ENCODE data around the gene LSS.

LSS gene

DNA sequence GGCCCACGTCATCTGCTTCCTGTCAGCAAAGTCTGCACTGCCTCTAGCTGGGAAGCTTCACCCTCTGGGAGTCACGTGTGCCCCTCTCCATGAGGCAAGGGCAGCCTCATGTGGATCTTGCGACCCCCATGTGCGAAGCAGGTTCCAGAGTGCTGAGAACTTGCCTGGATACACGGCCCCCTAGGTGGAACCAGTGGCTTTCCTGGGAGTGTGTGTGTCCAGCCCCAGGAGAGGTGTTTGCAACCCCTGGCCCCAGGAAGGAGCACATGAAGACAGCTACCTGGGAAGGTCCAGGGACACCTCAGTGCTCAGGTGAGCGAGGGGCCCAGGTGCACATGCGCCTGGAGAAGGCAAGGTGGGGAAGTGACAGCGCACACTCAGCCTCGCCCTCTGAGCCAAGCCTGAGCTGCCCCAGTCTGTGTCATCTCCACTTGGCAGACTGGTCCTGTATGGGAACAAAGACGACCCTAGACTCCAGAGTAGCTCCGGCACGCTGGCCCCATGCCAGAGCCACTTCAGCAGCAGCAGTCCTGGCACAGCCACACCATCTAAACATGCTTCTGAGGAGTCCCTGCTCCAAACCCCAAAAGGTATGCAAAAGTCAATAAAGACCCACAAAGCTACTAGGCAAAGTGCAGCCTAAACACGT, 8.9 kb downstream of the LSS start:
- peak in 7 of 51 donors; percentile 15 to 60 (median 27) for DNase-seq

DNA sequence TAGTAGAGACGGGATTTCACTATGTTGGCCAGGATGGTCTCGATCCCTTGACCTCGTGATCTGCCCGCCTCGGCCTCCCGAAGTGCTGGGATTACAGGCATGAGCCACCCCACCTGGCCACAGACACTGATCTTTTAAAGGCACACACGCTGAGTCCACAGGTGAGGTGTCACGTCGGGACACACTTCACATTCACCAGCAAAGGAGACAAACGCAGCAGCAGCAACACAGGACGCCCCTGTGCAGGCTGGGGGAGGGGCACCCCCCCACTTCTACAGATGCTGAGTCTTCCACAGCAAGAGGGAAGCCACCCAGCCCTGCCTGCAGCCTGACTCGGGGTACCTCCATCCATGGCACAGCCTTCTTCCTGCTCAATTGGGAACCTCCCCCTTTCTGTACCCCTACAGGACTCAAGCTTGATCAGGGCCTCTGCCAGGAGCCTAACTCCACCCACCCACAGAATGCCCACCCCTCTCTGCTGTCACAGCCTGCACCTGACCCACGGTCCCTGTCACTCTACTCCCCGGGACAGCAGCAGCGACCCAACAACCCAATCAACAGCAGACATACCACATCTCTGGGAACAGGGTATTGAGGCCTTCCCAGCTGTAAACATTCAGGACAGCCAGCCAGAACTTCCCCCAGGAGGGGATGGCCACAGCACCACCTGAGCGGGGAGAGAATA, 9.5 kb downstream of the LSS start:
- no peak for DNase-seq

DNA sequence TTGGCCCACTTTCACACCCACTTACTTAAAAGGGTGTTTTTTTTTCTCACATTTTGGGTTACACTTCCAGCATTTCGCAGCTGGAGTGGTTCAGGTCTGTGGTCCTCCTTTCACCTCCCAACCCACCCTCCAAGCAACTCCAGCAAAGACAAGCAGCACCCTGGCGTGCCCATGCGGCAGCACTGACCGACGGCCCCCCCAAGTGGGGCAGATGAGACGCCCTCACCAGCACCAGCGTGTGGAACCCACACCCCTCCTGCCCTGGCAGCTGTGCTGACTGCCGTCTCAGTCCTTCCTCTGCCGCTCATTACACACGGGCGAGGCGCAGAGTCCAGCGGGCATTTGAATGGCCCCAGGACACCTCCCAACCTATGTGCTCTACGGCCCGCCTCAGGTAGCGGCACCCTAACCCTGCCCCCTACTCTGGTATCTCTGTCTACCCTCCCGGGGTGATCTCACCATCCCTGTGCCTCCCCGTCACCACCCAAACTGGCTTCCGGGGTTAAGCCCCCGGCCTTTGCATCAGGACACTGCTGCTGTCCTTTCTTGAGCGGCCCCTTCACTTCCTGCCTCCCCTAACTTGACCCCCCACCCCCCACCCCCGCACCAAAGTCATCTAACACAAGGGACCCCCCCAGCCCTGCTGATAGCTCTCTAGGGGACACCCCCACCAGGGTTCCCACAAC, 10.9 kb downstream of the LSS start:
- DNase-seq: no peak

DNA sequence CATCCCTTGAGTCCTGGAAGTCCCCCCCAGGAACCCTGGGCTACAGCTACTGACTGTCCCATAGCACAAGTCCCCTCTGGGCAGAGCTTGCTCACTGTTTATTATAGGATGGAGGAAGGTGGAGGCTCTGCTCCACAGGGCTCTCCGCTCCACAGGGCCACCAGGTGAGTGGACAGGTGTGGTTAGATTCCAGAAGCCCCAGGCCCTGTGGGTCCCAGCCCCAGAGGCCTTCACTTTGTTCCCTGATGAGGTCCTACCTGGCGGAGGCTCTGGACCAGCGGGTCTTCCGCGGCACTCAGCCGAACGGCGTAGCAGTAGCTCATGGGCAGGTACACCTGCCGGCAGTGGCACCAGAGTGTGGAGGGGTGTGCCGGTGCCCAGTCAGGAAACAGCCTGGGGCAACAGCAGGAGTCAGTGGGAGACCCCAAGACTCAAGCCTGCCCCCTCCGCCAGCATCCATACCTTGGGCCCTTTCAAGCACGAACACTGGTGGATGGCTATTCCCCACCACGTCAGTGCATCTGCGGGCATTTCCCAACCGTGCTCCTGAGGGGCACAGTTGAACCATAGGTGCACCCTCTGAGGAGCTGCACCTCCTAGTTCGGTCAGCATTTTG, 12.3 kb downstream of the LSS start:
- no peak for DNase-seq

DNA sequence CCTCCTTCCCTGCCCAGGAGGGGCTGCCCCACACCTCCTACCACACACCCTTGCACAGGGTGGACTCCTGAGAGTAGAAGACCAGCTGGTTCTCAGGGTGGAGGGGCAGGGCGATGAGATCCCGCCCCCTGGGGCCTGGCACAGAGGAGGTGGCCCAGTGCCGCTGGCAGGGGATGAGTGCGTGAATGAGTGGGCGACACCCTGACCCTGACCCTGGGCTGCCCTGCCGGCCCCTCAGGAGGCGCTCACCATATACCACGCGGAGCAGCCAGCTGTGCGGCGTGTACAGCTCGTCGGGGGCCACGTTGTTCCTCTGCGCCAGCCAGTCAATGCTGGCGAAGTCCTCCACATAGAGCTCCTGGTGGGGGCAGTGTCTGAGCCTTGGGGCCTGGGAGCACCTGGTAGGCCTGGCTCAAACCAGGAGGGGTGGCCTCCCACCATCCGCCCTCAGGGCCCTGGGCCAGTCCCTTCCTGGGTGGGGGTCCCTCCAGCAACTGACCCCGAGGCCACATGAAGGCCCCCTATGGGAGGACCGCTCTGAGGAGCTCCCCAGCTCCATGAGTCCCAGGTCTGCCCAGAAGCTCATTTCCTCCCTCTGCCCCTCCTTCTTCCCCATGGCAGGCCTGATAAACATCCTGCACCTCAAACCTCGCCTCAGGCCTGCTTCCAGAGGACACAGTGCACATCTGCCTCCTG, 13.0 kb downstream of the LSS start:
- DNase-seq: no peak

DNA sequence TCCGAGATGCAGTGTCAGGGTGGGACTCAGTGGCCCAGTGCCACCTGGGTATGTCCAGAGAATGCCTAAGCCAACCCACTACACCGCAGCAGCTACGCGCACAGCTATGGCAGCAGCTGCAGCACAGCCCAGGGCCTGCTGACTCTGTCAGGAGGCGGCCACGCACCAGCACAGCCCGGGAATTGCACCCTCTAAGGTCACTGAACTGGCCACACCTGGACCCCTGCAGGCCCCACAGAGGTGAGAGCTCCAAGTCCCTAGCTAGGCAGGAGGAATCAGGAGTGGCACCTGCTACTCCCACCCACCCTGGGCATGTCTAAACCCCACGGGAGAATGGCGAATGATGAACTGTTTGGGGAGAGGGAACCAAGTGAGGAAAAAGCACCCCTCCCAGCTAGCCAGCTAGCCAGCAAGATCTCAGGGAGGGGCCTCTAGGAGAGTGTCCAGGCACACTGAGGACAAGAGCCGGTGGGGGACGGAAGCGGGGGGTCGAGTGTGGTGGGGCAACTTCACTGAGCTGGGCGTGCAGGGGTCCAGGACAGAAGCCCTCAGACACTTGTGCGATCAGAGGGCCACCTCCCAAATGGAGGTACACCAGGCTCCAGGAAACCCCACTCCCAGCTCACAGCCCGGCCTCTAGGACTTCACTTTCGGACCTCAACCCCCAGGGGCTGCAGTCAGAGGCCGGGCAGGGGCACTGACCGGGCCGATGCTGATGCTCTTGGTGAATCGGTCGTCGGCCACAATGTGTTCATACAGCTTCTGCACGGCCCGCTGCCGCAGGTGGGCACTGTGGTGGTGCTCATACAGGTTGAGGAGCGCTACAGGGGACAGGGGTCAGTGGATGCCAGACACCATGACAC, 13.9 kb downstream of the LSS start:
- no peak for DNase-seq

DNA sequence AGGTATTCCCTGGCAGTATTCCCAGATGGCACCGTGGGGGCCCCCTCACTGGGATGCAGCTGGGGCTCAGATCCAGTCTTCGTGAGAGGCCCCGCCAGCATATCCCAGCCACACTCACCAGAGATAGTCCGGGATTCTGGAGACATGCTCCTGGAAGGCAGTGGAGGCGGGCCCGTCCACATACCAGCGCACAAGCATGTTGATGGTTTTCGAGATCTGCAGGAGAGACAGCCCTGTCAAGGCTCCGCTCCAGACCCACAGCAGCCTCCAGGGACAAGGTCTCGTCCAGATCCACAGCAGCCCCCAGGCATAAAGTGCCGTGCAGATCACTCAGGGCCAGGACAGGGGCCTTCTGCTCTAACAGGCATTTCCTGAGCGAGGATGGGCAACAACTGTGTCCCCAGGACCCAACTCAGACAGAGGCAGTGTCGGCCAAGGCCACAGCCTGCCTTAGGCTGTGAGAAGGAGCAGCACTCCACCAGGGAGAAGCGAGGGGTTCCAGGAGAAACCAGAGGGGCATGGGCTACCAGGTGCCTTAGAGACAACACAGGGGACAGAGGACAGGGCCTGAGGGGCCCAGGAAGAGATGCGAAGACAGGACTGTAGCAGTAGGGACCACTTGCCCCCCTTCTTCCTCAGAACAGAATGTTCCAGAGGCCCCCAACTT, 14.8 kb downstream of the LSS start:
- DNase-seq: no peak

DNA sequence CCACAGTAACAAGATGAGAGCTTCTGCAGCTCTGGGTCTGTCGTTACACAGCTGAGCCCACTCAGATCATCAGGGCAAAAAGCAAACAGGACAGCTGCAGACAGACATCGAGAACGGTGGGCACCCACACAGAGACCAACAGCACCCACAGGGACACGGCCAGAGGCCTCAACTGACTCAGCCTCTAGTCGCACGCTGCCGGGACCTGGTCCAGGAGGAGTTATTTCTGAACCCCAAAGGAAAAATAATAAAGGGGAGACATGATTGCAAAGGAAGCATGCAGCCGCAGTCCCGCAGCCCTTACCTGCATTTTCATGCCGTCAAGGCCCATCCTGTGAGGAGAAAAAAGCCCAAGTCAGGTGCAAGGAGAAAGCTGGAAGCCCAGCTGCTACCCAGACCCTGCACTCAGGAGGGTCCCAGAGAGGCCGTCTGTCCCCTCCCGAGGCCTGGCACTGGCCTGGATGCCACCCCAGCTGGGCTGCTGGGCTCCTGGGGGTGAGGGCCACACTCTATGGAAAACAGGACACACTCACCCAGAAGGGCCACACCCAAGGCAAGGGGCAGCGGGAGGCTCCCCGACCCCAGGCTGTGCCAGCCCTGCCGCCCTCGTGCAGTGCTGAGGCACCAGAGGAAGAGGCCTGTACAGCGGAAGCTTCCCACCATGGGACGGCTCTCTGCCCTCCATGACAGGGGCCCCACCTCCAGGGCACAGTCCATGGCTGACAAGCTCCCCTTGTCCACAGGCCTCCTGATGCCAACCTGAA, 15.7 kb downstream of the LSS start:
- DNase-seq: no peak

DNA sequence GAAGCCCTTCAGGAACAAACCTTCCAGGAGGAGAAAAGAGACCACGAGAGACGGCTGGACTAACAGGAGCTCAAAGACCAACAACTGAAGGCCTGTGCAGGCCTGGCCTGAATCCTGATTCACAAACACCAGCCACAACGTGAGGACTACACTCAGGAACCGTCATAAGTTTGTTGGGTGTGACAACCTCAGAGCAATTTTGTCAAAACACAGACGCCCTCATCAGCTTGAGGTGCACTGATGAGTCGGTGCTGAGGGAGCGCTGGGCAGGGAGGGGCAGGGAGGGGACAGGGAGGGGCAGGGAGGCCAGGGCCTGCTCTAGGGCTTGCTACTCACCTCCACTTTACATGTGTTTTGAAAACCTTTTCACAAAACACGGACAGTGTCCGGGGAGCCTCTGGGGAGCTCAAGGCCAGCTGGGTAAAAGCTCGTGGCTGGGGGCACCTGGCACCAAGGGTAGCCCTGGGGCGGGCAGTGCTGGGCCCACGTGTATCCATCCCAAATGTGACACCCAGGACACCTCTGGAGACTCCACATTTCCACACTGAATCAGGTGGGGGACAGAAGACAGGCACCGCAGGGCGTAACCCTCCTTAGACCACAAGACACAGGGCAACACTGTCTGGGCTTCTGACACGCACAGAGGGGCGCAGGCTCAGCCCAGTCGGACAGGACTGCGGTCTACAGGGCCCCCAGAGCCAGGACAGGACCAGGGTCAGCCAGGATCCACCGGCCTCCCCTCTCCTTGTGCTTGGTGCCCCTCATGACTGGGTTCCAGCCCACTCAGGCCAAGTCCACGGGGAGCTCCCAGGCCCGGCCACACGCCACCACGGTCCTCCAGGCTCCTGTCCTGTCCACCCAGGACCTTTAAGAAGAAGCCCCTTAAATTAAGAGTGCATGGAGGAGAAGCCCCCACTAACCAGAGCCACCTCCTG, 16.5 kb downstream of the LSS start:
- DNase-seq: no peak

DNA sequence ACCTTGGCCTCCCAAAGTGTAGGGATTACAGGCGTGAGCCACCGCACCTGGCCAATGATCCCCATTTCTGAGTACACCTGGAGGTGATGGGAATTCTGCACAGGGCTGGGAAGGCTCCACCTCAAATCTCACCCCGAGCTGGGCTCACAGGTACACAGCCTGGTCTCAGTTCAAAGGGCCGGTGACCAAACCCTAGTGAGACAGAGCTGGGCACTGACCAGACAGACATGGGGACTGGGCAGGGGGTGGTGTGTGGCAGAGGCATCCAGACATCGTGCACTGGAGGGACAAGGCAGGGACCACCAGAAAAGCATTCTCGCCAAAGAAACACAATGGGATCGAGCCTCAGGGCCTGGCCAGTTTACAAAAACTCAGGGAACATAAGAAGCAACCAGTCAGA, 17.2 kb downstream of the LSS start:
- no peak for DNase-seq

DNA sequence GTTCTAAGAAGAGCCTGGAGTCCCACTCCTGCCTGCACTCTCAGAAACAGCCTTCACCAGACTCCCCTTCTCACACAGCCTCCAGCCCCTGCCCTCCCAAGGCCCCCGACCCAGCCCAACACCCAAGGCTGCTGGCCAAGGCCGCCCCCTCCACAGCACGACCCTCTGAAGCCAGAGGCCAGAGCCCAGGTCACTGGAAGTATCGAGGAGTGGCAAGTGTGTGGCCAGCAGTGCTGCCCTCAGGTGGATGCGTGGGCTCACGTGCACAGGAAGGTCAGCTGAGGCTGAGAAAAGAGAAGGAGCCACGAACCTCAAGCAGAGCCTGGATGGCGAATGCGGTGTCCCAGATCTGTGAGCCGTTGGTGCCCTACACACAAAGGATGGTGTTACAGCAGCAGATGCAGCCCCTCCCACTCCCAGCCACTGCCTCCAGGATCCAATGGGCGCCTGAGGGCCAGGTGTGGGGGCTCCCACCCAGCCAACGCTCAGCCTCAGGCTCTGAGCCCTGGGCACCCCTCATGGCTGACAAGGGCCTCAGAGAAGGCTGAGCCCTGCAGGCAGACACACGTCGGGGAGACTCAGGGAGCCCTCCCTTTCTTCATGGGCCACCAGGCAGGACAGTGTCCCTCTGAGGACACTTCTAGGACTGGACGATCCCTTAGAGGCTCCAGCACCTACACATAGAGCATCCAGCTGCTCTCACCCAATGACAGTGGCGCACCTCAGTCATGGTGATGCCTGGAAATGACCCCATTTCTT, 18.0 kb downstream of the LSS start:
- no peak for DNase-seq

DNA sequence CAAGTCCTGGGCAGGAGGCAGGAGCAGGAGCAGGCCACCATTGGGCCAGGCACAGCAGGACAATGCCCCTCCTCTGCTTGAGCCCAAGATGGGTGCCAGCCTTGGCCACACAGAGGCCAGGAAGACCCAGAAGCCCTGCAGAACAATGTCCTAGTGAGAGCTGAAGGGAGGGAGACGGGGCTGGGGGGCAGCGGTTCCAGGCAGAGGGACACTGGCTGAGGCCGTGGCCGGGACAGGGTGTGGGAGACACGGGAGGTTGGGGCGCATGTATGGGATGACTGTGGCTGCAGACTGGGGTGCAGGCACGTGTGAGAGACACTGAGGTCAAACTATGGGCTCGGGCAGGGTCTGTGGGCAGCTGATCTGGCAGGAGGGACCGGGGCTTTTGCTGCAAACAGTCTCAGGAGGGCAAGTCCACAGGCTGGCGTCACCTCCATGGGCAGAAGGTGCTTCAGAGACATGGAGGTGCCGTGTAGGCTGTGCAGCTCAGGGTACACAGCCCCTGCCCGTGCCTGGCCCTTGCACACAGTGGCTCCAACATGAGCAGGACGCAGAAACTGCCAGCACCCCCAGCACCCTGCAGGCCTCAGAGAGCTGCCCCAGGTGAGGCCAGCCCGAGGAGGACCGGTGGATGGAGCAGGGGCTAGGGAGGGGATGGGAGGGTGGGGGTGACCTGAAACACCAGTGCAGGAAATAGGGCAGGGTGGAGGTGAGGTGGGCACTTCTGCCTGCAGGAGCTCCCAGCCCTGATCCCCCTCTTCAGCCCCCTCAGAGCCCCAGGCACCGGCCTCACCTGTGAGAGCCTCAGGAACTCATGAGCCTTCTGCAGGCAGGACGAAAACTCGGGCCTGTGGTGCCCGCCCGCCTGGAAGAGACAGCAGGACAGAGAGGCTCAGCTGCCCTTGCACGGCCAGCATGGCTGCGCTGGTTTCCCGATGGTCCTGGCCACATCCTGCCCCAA, 19.5 kb downstream of the LSS start:
- DNase-seq: no peak

DNA sequence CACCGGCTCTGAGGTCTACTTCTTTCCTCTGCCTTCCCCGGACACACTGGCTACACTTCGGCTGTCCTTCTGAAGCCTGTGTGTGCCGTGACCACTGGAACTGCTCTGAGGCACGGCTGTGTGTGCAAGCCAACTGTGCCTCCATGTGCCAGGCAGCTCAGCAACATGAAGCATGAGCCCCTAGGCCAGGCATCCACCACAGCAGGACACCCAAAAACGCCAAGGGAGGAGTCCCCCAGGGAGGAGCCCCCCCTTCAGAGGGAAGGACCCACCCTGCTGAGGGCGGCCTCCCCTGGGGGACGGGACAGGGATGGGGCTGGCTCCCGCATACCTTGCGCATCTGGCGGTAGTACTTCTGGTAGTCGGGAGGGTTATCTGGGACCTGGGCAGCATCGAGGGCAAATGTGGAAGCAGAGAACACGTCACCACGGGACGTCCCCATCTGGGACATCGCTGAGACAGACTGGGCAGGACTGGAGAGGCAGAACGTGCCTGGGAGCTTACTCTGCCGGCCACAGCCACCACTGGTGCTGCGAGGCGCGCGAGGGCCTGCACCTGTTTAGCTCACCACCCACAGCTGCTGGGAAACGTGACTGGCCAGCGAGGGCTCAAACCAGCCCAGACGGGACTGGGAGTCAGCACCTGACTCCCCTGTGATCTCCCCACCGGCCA, 20.5 kb downstream of the LSS start:
- DNase-seq: no peak

DNA sequence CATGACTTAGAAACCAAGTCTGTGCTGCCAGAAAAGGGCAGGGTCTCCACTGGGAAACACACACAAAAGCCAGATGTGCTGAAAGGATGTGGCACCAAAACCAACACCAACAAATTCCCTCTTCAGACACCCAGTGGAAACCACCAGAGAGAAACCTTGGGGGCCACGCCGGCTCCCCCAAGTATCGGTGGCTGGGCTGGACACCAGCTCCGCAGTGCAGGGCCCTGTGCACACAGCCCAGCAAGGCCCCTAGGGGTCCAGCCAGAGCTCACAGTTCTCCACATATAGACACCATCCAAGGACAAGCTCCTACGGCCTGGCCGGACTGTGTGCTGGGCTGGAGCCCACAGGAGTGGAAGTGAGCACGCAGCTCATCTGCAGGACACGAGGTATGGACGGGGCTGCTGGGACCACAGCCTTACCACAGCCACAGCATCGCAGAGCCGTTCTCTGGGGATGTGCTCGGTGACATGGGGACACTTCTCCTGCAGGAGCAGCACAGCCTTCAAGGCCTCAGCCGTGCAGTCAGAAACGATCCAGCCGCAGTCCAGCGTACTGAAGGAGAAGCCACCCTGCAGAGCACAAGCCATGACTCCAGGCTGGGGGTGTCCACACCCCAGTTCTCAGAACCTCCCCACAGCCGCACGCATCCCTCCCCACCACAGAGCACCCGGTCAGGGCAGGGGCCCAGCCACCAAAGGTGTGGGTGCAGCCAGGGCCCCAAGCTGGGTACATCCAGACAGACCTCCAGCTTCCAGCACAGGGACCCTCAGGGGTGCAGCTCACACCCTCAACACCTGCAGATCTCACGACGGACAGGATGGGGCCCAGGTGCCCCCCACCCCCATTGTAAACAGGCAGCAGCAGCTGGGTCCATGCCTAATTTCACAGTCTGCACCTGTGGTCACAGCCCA, 21.3 kb downstream of the LSS start:
- DNase-seq: no peak

All from hypothalamus (tissue), 51 donors.